SHP77 treated with DMSO at 0.1 percent for 48 hours (cell line): Measurements from ENCODE around the gene SNRK.

Source experiments
- DNase-seq: peaks from one replicate; lab custom pipeline; 2025; lab: John Stamatoyannopoulos, UW

Gene SNRK

GRCh38 chr3:43372007-43372740 is 85.8 kb downstream of the SNRK start:
- DNase-seq = no peak

- DNase-seq = no peak
Observed at GRCh38 chr3:43372809-43373559, 86.6 kb downstream of the SNRK start.

GRCh38 chr3:43373560-43373928 is 87.2 kb downstream of the SNRK start:
- DNase-seq = no peak

GRCh38 chr3:43378066-43378935 is 92.0 kb downstream of the SNRK start:
- DNase-seq = no peak

GRCh38 chr3:43379343-43379742 is 93.0 kb downstream of the SNRK start:
- no peak for DNase-seq

- no peak for DNase-seq
Observed at GRCh38 chr3:43388175-43388574, 101.8 kb downstream of the SNRK start.

GRCh38 chr3:43388915-43389314 is 102.6 kb downstream of the SNRK start:
- no peak for DNase-seq

GRCh38 chr3:43389388-43390254 is 103.3 kb downstream of the SNRK start:
- no peak for DNase-seq

- no peak for DNase-seq
Observed at GRCh38 chr3:43390255-43390588, 103.9 kb downstream of the SNRK start.

- no peak for DNase-seq
Observed at GRCh38 chr3:43391621-43392020, 105.3 kb downstream of the SNRK start.

GRCh38 chr3:43394041-43394554 is 107.8 kb downstream of the SNRK start:
- DNase-seq = no peak

- DNase-seq = no peak
Observed at GRCh38 chr3:43399034-43399433, 112.7 kb downstream of the SNRK start.

- DNase-seq = no peak
Observed at GRCh38 chr3:43400167-43400566, 113.8 kb downstream of the SNRK start.
